Measurements from ENCODE around the gene PCK2.
"Not testable (repeated sequence)": the region's sequence is repeated elsewhere in the genome, so short reads cannot be mapped to it uniquely, and the experiment has no call there.

Gene PCK2

DNA sequence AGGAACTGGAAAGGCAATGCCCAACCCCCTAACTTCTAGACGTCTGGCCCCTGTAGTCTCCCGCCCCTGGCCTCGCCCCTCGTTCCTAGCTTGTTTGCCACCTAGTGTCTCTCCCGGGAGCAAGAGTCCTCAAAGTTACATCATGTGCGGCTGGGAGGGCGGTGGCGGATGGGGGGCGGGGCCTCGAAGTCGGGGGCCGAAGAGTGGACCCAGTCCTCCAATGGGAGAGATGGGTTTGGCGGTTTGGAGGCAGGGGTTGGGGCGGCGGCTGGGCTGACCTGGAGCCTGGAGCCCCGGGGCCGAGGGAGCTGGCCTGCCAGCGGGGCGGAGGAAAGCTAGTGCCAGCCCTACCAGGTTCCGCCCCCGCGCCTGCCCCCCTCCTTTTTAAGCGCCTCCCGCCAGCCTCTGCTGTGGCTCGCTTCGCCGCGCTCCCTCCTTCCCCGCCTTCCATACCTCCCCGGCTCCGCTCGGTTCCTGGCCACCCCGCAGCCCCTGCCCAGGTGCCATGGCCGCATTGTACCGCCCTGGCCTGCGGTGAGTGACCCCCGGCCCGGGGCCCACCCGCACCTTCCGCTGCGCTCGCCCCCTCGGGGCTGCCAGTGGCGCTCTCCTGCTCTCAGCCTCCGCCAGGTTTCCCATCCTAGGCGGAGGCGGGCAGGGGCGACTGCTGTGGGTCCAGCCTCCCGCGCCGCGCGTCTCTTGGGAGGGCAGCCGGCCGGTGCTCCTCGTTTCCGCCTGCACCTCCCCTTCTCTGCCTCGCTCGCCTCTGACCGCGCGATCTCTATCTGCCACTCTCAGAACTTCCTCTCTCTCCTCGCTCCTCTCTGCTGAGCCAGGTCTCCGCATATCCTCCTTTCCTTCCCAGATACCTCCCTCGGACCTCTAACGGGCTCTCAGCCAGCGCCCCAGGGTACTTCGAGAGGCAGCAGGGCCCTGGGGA lies at the start of gene PCK2:
TSS of gene PCK2 (plus strand) at position 411 of the 940 bp plus-strand sequence. CDS start at position 506, 95 bp downstream.
- in situ Hi-C loops (cut with HindIII; ENCODE audit: low sequenced_read_pairs), result no loop called here

DNA sequence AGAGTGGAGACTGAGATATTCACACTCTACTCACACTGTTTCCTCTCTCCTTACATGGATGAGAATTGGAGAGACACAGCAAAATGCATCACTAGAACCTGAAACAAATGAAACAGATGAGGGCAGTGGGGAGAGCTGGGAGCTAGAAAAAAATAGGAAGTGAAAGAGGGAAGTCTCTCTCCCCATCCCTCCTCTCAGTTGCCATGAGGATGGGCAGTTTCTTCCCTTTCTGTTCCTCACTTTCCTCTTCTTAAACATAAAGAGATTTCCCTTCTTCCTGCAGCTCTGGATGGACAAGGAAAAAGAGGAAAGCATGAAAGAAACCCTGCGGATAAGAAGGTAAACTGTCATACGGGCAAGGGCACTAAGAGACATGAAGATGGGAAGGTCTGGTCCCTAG lies 45.1 kb upstream of the PCK2 start:
- in situ Hi-C loops (cut with HindIII; ENCODE audit: low sequenced_read_pairs), result not testable (repeated sequence)

DNA sequence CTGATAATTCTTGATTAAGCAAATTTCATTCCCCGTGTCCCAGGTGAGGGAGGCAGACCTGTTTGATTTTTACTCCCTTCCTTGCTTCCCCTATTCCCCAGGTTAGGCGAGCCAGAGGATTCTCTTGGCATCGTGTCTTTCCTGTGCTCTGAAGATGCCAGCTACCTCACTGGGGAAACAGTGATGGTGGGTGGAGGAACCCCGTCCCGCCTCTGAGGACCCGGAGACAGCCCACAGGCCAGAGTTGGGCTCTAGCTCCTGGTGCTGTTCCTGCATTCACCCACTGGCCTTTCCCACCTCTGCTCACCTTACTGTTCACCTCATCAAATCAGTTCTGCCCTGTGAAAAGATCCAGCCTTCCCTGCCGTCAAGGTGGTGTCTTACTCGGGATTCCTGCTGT lies 43.4 kb upstream of the PCK2 start:
- in situ Hi-C loops (cut with HindIII; ENCODE audit: low sequenced_read_pairs), result not testable (repeated sequence)

DNA sequence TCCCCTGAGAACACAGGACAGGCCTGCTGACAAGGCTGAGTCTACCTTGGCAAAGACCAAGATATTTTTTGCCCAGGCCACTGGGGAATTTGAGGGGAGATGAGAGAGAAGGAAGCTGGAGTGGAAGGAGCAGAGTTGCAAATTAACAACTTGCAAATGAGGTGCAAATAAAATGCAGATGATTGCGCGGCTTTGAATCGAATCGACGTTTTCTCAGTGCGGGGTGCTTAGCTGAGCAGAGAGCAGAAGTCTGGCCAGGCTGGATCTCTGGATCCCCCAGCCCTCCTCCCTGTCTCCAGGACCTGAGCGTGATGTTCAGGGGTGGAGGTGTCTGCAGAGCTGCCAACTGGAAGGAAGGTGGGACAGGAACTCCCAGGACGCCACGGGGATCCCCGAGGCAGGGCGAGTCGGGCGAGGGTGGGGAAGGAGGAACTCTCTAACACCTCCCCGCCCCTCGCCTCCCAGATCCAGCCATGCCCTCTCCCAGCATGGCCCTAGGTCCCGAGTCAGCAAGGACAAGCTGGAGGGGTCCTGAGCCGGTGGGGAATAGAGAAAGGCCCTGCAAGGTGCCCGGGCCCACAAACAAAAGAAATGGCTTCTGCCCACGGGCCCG lies 42.8 kb upstream of the PCK2 start:
- in situ Hi-C loops (cut with HindIII; ENCODE audit: low sequenced_read_pairs), result no loop called here

DNA sequence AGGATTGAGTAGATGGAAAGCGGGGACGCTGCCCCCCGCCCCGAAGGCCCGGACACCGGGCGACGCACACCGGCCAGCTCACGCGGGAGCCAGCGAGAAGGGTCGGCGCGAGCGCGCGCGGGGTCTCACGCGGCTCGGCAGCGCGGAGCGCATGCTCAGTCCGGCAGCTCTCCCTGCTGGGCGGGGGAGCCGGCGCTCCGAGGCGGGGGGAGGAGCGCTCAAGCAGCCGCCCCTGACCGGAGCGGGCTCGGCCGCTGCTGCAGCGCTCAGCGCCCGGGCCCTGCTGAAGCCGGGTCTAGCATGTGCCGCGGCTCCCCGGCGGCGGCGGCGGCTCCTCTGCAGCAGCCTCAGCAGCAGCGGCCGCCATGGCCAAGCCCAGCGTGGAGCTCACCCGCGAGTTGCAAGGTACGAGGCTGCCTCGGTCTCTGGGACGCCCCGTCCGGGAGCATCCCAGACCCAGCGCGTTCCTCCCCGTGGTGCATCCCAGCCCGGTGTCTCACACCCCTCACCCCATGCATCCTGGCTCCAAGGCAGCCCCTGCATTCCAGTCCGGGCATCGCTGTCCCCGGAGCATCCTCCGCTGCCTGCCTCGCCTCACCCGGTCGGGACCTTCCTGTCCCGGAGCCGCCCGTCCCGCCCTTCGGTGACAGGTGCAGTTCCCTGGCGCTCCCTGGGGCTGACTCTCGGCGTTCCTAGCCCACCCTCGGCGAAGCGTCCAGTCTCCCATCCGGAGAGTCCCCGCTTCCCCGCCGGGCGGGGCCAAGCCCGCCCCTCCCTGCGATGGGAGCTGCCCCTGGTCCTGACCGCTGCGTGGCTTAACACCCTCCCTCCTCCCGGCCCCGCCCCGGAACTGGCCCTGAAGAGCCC lies 42.1 kb upstream of the PCK2 start, which contains the start of gene CARMIL3:
TSS of gene CARMIL3 (plus strand) at position 221 of the 867 bp plus-strand sequence. CDS start at position 366, 145 bp downstream.
- in situ Hi-C loops (cut with HindIII; ENCODE audit: low sequenced_read_pairs), result no loop called here

DNA sequence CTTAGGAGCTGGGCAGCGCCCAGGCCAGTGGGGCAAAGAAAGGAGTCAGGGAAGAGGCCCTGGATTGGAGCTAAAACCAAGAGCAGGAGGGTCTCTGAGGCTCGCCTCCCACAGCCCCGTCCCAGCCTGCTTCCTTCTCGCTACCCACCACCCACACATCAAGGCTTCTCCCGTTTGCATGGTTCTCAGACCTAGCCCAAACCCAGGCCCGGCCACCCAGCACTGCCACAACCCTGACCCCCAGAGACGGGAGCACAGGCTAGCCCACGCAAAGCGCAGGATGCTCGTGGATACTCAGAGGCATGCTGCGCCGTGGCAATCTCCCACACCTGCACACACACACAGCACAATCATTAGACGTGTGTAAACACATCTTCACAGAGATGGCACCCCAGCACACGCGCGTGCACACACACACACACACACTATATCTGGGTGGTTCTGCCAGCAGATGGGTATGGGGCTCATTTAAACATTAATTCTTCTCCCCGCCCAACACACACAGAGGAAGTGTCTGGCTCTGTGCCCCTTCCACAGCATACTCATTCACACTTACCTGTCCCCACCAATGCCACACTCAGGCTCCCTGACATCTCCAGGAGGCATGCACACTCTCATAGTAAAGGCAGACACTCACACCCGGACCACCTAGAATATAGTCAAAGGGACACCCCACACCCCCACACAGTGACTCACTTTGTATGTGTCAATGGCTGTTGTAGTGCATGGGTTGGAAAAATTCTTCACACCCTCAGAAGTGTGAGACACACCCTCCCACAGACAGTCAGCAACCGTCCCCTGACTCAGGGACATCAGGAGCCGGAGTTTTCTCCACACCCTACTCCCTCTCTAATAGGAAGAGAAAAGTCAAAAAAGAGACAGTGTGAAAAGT lies 41.2 kb upstream of the PCK2 start:
- in situ Hi-C loops (cut with HindIII; ENCODE audit: low sequenced_read_pairs), result no loop called here

DNA sequence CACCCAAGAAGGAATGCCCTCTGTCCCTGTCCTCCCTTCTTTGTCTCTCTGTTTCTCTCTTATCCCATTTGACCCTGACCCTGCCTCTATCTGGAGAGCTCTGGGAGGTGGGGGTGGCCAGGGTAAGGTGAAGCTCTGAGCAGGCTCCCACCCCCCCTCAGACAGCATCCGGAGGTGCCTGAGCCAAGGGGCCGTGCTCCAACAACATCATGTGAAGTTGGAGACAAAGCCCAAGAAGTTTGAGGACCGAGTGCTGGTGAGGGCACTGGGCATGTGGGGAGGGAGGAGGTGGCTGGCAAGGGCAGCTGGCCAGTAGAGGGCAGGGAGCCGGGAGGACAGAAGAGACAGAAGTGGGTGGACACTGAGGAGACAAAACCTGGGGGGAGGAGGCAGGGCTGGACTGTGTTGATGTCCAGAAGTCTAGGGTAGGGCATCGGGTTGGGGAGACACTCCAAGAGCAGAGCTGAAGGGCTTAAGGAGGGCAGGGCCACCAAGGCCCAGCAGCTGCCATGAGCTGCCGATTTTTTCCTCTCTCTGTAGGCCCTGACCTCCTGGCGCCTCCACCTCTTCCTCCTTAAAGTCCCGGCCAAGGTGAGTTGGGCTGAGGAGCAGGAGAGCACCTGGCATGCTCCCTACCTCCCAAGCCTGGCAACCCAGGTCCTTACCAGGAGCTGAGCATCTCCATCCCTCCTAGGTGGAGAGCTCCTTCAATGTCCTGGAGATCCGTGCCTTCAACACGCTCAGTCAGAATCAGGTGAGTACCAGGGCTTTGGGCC lies 40.4 kb upstream of the PCK2 start:
- in situ Hi-C loops (cut with HindIII; ENCODE audit: low sequenced_read_pairs), result no loop called here

DNA sequence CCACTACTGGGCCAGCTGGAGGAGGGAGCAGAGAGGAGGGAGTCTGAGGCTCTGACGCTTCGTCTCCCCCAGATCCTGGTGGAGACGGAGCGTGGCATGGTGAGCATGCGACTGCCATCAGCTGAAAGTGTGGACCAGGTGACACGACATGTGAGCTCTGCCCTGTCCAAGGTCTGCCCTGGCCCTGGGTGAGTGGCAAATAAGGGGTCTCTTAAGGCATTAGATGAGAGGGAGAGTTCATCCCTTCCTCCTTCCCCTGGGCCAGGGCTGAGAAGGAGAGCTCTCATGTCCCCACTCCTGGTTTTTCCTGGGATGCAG lies 39.8 kb upstream of the PCK2 start:
- in situ Hi-C loops (cut with HindIII; ENCODE audit: low sequenced_read_pairs), result no loop called here

DNA sequence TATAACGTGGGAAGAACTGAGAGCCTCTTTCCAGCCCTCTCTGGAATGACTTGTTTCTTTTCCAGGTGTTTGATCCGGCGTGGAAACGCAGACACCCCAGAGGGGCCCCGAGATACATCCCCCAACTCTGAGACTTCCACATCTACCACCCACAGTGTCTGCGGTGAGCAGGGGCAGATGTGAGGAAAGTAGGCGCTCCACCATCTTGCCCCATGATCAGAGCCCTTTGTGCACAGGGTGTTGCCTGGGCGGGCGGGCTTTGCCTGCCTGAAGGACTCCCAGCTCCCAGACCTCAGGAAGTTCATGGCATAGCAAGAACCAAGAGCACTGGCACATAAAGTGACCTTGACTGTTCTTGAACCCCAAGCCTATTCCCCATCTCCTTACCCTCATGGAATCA lies 39.5 kb upstream of the PCK2 start:
- in situ Hi-C loops (cut with HindIII; ENCODE audit: low sequenced_read_pairs), result no loop called here

DNA sequence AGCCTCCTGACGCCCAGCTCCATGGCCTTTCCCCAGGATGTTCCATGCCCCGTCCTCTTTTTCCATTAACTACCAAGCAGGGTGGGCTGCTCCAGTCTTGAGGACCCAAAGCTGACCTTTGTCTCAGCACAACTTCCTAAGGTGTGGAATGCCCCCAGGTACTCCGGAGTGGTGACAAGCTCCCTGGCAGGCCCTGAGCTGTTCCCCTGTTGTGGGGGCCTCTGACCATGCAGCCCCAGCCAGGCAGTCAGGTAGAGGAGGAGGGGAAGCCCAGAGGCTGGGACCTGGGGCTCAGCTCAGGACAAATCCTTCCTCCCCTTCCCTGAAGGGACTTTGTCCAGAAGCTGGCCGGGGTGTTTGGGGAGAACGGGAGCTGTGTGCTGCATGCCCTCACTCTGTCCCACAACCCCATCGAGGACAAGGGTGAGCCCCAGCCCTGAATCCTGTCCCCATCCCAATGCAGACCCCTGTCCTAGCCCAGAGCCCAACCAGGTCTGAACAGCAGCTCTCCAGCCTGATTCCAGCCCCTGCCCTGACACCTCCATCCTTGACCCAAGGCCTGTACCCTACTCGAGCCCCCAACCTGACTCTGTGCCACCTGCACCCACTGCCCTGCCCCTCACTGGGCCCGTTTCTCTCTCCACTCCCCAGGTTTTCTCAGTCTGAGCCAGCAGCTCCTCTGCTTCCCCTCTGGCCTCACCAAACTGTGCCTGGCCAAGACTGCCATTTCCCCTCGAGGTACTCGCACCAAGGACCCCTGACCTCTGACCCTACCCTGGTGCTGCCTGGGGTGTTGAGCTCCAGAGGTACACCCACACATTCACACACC lies 37.9 kb upstream of the PCK2 start:
- in situ Hi-C loops (cut with HindIII; ENCODE audit: low sequenced_read_pairs), result no loop called here

DNA sequence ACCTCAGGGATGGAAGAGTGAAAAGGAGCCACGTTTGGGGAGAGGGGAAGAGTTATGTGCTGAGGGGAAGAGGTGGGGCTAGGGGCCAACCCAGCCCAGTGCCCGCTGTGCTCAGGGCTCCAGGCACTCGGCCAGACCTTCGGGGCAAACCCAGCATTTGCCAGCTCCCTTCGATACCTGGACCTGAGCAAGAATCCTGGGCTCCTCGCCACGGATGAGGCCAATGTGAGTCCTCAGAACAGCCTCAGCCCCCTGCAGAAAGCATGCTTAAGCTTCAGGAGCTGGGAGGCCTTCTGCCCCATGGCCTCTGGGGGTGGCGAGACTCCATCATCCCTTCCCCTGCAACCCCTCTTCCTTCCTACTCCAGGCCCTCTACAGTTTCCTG lies 37.3 kb upstream of the PCK2 start:
- in situ Hi-C loops (cut with HindIII; ENCODE audit: low sequenced_read_pairs), result no loop called here

DNA sequence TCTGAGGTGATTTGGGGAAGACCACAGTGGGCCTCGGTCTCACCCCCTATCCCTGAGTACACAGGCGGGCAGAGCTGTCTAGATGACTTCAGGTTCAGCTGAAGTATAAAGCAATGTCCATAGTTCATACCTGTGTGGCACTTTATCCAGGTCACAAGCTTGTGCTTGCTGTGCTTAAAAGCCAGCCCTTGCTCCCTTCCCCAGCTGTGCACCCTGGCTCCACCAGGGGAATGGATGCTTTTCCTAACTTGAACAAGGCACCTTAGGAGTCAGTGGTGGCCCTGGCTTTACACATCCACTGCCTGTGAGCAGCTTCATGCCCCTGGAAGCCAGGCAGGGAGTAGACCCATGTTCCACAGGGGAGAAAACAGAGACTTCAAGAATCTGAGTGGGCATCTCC lies 36.8 kb upstream of the PCK2 start:
- in situ Hi-C loops (cut with HindIII; ENCODE audit: low sequenced_read_pairs), result no loop called here

DNA sequence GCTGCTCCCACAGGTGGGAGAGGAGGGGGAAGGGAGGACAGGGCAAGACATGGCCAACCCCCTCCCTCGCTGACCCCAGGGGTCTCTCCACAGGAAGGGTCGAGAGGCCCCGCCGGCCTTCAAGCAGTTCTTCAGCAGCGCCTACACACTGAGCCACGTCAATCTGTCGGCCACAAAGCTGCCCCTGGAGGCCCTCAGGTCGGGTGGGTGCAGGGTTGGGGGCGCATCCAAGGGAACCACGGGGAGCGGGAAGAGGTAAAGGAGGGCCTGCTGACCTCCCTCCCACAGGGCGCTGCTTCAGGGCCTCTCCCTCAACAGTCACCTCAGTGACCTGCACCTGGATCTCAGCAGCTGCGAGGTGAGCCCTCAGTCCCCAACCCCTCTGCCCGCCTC lies 36.2 kb upstream of the PCK2 start:
- in situ Hi-C loops (cut with HindIII; ENCODE audit: low sequenced_read_pairs), result no loop called here

DNA sequence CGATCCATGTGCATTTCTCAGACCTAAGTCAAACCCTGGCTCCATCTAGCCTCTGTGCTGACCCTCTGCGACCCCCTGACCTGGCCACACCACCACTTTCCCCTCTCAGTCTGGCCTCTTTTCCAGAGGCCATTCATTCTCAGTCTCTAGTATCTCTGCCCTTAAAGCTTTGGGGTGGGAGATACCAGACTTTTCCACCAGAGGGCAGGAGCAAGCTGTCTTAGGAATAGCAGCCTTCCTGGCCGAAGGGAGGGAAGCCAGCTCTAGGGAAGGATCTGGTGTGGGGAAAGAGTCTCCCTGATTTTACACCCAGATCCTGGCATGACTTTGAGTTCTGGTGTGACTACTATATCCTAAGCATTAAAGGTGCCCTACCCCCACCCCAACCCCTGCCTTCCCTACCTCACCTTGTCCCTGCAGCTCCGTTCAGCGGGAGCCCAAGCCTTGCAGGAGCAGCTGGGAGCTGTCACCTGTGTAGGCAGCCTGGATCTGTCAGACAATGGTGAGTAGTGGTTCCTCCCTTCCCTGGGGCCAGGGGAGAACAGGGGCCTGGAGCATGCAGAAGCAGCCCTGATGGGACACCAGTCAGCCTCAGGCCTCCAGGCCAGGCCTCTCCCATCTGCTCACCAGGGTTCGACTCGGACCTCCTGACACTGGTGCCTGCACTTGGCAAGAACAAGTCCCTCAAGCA lies 35.7 kb upstream of the PCK2 start:
- in situ Hi-C loops (cut with HindIII; ENCODE audit: low sequenced_read_pairs), result no loop called here

DNA sequence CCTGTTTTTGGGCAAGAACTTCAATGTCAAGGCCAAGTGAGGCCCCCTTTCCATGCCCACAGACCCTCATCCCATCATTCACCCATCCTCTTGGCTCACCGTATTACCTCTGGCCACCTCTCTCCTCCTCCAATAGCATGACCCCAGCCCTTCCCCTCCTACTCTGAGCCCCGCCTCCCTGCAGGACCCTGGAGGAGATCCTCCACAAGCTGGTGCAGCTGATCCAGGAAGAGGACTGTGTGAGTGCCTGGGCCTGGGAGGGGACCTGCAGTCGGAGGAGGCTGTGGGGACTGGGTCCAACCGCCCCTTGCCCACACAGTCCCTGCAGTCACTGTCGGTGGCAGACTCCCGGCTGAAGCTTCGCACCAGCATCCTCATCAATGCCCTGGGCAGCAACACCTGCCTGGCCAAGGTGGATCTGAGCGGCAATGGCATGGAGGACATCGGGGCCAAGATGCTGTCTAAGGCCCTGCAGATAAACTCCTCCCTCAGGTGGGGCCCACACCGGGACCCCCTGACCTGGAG lies 35.1 kb upstream of the PCK2 start:
- in situ Hi-C loops (cut with HindIII; ENCODE audit: low sequenced_read_pairs), result no loop called here

DNA sequence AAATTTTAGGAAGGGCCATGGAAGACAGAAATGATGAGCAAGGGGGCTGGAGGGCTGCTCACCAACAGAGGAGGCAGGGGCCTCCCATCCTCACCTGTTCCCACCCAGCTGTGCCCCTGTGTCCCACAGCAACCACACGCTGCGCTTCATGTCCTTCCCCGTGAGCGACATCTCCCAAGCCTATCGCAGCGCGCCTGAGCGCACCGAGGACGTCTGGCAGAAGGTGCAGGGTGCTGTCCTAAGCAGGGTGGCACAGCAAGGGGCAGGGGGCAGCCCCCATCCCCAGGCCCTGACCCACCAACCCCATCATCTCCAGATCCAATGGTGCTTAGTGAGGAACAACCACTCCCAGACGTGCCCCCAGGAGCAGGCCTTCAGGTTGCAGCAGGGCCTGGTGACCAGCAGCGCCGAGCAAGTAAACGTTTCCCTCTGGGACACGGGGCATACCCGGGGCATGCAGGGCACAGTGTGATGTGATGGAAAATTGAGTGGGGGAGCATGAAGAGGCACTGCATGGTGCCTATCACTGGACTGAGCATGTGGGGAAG lies 34.2 kb upstream of the PCK2 start:
- in situ Hi-C loops (cut with HindIII; ENCODE audit: low sequenced_read_pairs), result no loop called here

DNA sequence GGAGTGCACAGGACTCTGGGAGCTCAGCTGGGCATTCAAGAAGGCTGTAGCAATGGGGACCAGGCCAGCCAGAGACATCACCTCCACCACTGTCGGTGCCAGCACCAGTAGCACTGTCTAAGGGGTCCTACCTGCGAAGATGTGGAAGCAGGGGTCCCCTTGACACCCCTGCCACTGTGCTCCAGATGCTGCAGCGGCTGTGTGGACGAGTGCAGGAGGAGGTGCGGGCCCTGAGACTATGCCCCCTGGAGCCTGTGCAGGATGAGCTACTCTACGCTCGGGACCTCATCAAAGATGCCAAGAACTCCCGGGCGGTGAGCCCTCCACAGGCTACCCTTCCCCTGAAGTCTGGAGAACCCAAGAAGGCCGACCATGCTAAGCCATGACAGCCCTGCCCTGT lies 33.7 kb upstream of the PCK2 start:
- in situ Hi-C loops (cut with HindIII; ENCODE audit: low sequenced_read_pairs), result no loop called here
